HG03280 (cell line): ENCODE results near the gene SLC25A21.
"Not testable (repeated sequence)": the region's sequence is repeated elsewhere in the genome, so short reads cannot be mapped to it uniquely, and the experiment has no call there.

Experiments used
- ATAC-seq: cut with Tn5 transposase; IDR thresholded peaks from one replicate; pipeline ENCODE4 v1.9.1; 2021; ENCODE audit warnings: mild to moderate bottlenecking, moderate library complexity; ENCODE audit not compliant: unreplicated experiment

SLC25A21 gene

DNA sequence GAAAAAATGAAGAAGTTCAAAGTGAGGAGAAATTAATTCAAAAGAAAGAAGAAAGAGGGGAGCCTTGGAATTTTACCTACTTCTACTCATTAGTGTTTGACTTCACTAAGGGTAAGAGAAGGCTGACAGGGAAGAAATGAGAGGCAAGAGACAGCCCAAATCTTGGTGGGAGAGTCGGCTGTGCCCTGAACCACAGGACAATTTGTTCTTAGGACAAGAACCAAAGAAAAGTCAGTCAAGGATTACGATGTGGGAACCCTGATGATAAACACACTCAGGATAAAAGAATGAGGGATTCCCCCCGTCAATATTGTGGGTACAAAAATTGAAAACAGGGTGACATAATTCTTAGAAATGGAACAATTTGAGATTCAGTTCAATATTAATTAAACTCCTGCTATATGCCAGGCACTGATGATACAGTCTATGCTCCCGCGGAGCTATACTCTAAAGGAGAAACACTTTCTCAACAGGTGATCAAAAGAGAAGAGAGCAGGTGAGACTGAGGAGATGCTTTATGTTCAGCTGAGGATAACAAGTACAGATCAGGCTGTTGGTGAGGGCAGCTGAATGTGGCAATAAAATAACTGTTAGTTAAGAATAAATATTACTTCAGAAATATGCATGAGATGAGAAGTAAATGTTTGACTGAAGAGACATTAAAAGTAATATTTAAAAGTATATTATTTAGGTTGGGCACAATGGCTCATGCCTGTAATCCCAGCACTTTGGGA is 175.4 kb downstream of the SLC25A21 start:
- ATAC-seq = no peak

DNA sequence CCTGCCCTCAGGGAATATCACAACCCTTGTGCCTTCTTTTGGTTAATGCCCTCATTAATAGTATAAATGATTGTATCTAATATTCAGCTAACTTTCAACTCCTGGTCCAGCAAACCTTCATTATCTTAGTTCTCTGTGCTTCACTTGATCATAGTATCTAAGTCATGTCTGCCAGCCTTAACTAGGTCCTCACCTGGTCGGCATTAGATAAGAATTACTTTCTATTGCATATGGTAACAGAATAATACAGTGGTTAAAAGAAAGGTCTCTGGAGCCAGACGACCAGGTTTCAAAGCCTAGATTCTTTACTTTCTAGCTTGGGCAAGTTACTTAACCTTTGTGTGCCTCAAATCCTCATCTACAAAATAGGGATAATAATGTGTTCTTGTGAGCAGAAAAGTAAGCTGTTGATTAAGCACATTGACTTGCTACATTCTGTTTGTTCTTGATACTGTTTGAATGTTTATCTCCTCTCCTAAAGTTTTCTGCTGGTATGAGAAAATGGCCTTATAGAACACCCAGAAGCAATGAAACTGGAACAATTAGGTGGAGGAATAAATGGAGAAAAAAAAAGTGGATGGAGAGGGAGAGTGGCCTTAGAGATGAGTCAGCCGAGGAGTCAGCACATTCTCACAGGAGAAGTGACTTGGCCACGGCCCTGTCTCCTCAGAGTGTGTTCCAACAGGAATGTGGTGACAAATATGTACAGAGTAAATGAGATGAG is 176.1 kb downstream of the SLC25A21 start:
- ATAC-seq = no peak

DNA sequence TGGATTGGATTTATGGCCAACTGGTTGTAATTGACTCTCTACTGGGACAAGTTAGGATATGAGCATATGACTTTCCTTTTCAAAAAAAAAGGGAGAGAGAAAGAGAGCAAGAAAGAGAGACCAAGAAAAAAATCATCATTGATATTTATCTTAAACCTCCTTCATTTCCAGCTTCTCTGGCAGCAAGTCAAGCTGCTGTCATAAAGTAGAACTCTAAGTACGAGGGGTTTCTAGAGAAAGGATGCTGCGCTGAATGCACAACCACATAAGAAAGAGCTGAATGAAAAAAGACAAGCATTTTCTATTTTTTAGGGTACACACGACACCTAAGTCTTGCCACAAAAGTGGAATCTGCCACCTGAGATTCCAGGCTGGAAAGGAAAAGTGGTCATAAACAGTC is 182.6 kb downstream of the SLC25A21 start:
- ATAC-seq = no peak

DNA sequence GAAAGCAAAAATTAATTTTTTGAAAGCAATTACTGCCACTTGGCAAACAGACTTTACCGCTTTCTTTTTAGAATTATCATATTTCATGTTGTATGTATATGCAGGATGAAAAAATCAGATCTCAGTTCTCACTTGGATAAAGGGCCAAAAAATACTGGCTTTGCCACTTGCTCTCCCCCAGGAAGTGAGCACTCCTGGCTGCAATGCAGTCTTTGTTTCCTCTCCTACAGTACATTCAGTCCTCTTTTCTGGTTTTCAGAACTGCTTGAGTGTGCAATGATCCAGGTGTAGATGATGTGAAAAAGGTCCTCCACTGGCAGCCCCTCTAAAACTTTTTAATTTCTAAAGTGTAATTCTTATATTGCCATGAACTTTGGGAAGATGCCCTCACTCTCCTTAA is 183.4 kb downstream of the SLC25A21 start:
- ATAC-seq = no peak

DNA sequence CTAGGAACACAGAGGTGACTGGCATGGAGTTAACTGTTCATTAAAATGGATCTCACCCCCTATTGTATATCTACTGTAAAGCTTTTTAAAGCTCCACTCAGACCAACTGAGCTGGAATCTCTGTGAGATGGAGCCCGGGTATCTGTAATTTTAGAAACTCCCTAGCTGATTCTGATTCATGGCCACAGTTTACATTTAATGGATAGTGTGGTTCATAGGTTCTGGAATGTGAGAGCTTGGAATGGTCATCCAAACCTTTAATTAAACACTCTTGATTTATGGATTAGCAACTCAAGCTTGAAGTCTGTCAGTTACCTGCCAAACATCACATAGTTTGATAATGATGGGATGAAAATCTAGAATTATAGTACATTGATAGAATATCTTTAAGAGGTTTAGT is 183.8 kb downstream of the SLC25A21 start:
- ATAC-seq = no peak

DNA sequence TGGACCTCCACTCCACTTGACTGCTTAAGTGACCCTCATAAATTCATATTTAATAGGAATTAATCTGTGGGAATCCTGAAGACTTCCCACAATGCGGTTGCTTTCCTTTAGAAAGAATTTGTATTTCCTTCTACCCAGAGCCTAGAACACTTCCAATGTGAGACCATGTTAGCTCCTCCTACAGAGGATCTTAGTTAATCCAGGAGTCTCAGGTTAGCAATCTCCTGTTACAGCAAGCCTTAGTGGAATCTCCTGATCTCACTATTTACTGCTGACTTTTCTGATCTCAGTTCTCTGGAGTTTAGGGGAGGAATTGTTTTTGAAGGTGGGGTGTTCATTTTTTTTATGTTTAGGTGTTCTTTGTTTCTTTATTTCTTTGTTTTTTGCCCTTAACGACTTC is 186.0 kb downstream of the SLC25A21 start:
- no peak for ATAC-seq

DNA sequence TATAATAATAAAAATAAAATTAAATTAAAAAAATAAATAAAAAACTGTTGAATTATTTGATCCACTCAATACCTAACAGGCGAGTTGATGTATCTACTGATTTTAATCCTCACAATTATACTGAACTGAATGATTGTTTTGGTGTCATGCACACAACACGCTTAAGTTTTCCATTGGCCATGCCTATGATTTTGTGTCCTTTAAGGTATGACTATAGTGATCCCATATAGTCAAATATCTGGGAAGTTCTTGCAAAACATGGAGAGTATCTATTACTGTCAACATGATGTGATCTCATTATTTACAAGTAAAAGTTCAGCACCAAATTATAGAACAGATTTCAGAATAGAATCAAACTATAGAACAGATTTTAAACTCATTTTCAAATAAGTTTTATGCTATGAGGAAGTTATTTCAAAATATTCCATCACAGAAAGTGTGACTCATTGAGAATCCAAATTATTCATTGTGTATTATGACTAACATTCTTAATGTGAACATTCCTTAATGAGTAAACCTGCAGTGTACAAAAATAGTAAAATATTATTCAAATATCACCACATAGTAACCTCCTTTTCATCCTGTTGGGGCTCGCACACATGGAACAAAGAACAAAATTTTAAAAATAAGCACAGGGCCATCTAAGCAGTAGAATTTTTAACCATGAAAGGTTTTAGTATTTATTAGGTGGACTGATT is 190.4 kb downstream of the SLC25A21 start:
- no peak for ATAC-seq

DNA sequence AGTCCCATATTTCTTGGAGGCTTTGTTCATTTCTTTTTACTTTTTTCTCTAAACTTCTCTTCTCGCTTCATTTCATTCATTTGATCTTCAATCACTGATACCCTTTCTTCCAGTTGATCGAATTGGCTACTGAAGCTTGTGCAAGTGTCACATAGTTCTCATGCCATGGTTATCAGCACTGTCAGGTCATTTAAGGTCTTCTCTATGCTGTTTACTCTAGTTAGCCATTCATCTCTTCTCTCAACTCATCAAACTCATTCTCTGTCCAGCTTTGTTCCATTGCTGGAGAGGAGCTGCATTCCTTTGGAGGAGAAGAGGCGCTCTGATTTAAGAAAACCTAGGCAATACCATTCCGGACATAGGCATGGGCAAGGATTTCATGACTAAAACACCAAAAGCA is 192.0 kb downstream of the SLC25A21 start:
- ATAC-seq = not testable (repeated sequence)

DNA sequence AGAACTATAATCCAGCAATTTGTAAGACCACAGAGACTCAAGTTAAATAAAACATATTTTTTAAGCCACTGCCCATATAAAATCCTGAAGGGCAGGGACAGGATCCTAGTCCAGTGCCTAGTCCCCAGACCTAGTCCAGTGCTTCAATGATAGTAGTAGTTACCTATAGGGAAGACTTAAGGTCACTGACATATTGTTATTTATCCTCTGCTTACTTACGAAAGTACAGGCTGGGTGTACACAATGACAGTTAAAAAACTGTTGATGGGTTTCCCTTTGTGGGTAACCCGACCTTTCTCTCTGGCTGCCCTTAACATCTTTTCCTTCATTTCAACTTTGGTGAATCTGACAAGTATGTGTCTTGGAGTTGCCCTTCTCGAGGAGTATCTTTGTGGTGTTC is 192.5 kb downstream of the SLC25A21 start:
- ATAC-seq = no peak

DNA sequence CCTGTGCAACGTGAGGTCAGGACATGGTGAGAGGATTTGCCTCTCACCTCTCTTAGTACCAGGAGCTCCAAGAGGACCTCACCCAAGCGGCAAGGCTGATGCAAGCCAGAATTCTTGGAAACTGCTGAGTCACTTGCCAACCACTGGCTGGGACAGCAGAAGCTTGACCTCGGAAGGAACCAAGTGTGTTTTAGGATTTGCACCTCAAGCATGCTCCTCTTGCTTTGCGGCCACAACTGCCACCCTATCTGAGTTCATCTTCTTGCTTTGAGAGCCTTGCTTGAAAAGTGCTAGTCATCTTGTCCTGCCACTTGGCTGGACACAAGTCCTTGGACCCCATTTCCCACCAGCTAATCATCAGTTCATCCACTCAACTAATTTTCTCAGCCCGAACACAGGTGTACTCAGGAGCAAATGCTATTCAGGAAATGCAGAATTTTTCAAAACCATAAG is 195.8 kb downstream of the SLC25A21 start:
- ATAC-seq = no peak

DNA sequence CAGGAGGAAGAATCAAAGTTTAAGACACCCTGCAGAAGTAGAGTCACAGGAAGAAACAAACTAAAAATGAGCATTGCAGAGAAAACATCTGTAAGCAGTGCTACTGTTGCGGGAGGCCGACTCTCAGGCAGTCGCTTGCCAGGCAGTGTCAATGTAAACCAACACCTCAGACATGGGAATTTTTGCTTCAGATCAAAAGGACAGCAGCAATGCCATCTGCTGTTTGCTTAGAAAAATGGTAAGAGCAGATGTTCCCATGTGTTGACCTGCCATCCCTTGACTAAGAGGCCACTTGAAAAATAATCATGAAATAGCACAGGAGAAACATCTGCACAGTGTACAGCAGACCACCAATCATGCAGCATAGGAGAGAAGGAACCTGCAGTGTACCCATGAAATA is 196.6 kb downstream of the SLC25A21 start:
- ATAC-seq = no peak

DNA sequence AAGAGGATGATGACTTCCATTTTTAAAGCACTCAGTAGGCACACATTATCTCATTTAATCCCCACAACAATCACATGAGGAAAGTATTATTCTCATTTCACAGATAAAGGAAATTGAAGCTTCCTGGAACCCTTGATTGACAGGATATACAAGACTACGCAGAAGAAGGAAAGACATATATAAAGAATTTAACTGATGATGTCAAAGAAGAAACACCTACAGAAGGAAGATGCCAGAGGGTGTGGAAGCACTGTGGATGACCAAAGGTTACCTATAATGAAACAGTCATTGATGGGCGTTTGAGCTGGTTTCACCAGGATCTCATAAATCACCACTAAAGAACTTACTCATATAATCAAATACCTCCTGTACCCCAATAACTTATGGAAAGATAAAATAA is 197.4 kb downstream of the SLC25A21 start:
- no peak for ATAC-seq

DNA sequence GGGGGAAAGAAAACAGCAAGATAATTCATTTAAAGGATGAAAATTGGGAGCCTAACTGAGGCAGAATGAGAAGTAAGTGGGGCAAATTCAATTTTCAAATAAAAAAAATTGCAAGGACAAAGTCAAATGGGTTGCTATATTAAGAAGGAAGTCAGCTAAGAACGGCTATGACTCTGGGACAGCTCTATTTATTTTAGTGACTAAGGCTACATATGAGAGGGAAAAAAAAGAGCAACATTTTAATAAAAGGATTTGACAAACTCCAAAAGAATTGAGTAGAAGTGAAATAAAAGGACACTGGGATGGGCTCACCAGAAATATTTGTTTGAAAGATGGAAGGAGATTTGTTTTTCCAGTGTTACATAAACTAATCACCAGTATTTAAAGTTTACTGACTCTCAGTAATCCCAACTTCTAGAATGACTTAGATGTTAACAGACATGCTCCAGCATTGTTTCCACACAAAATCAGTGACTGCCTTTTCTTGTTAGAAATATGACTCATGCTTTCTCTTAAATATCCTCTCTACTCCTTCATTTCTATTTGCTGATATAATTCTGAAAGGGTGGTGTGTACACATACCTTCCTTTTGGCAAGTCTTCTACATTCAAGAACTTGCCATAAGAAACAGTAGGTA is 198.5 kb downstream of the SLC25A21 start:
- no peak for ATAC-seq

DNA sequence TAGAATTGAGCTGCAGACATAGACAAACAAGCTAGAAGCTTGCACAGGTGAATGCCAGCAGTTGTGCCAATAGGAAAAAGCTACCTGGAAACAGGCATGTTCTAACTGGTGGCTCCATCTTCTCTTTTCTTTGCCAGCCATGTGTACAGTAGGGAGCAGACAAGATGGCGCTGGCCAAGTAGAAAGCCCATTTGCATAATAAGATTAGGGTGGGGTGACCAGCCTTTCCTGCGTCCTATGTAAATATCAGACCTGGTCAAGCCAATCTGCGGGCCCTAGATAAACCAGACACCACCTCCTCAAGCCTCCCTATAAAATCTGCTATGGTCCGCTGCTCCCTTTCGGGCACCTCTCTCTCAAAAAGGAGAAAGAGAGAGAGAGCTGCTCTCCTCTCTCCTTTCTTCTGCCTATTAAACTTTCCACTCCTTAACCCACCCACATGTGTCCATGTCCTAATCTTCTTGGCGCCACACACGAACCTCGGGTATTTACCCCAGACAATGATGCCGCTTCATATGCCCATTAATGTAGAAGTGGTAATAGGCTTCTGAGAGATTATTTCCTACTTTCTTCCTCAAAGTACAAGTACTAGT is 201.0 kb downstream of the SLC25A21 start:
- no peak for ATAC-seq

DNA sequence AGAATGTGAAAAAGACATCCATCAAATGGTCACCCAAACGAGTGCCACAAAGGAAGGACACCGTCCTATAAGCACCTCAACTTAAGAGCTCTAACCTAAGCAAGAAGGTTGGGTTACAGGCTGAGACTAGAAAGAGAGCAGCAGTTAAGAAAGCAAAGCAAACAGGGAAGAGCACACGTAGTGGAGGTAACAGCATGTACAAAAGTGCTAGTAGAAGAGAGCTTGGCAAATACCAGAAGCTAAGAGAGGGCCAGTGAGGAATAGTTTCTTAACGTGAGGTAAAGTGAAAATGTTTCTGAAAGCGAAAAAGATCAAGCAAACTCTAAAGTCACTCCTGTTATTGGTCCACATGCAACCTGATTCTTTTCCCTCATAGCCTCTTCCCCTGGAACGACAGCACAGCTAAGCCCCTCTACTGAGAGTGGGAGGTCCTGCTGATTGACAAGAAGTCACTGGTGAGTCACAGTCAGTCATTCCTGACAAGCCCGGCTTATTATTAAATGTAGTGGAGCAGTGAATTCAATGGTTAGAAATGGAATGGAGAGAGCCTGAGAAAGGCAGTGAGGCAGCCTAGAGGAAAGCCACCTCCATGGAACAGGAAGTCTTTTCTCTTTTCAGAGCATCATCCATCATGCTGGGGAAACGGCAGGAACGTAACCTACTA is 204.4 kb downstream of the SLC25A21 start:
- no peak for ATAC-seq

DNA sequence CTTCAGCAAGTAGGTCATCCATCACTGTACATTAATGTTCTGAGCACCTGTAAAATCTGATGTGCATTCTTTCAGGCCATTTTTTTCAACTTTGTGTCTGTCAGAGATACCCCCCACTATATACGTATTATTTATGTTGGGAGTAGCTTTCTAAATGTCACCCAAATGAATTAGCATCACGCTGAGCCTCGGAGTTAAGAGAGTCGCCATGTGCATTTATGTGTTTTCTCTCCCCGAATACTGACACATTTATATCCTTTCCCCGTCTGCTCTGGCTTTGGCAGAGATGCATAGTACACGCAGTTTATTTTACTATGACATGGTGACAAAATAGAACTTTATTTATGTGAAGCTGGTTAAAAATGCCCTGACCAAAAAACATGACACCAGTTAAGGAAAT is 216.4 kb downstream of the SLC25A21 start:
- no peak for ATAC-seq

DNA sequence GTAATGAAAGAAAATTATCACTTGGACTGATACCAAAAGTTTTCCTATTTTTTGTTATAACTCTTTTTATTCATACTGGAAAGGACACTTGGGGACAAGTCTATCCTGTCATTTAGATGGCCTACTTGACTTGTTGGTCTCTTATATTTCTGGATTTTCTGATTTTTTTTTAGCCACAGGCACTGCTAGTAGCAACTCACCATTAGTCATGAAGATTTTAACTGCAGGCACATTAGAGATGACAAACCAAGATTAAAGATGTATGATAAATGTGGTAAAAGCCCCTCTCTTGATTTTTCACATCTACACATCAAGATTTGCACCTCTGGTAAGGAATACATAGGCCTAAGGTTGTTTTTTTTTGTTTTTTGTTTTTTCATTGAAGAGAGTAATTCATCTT is 217.0 kb downstream of the SLC25A21 start:
- ATAC-seq = no peak

DNA sequence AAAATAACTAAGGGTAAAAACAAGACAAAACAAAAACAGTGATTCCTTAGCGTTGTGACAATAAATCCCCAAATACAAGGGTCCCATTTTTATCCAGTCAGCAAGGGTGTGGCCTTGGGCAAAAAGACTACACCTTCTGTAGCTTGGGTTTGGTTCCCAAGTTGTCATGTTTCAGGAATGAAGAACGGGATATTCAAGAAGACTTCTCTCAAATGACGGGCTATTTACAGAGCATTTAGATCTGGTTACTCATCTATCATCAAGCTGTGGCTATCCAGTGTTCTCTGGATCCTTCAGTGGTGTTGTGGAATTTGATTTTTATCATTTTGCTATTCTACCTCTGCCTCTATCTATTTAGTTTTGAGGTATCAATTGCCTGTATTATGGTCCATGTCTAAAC is 219.7 kb downstream of the SLC25A21 start:
- no peak for ATAC-seq

DNA sequence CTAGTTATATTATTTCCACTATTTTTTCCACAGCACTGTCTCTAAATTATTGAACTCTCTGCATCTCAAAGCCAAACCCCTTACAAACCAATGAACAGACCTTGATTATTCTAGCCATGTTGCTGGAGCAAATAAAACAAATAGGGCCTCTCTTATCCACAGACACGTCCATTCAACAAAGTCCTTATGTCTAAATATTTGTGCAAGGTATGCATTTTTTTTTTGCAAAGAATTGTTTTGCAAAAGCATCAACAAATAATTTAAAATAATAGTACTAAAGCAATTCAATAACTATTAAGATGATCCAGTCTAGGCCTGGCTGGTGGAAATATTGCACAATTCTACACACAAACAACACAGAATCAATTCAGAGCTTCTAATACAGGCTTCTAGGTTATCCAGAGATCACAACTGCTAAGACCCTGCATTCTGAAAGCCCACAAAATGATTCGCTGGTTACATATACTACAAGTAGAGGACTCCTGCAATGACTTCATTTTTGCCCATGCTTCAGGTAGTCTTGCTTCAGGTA is 221.0 kb downstream of the SLC25A21 start:
- ATAC-seq = no peak

DNA sequence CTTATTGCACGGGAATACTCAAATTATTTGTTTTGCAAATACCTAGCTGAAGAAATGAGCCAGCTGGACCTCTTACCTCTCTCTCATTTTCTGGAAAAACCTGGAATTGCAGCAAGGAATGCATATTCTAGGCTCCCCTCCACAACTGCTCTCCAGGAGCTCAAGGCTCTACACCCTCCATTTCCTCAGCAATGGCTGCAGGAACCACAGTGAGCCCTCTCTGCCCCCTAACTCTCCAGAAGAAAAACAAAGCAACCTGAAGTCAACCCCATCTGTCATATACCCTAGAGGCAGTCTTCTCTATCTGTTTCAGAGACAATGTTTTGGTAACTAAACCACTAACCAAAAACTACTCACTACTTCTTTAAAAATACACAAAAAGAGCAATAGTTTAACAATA is 221.6 kb downstream of the SLC25A21 start:
- no peak for ATAC-seq
